T-helper 22 cell (primary cell): ENCODE data around the gene RGS3.

Experiments
- DNase-seq: peaks from one replicate; pipeline ENCODE4 v3.0.0-alpha.2; 2020; ENCODE audit warnings: low read depth

The RGS3 gene

GRCh38 chr9:113618836-113619490, 155.4 kb downstream of the RGS3 start:
- DNase-seq: no peak

DNA sequence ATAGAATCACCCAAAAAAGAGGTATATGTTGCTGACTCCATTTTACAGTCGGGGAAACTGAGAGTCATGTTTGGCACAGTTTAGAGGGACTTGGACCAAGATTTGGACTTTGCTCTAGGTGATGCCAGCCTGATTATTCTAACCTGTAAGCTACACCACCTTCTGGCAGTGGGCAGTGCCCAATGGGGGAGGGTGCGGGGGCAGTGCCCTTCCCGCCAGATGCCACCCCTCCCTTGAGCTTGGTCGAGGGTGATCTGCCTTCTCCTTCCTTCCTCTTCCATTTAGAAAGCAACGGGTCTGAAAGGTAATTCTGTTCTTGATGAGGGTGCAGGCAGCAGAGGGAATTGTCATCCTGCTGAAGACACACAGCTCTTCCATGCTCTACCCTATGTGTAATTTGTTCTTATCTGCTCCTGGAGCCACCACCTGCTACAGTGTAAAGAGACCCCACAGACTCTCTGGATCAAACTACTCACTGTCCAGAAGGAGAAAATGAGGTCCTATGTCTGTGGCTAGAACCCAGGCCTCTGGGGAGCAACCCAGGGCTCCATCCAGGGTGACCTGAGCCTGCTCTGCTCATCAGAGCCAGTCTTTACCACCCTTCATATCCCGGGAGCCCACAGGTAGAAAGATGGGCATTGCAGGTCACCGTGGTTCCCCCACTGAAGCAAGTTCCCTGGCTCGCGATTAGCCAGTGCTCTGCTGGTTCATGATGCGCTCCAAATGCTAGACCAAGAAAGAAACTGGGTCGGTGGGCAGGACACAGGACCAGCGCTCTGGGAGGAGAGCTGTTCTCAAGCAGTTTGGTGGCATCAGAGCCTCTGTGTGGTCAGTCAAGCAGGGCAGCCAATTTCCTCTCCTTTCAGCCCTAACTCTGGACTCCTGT, 156.2 kb downstream of the RGS3 start:
- DNase-seq: no peak

GRCh38 chr9:113620377-113621161, 157.0 kb downstream of the RGS3 start:
- no peak for DNase-seq

DNA sequence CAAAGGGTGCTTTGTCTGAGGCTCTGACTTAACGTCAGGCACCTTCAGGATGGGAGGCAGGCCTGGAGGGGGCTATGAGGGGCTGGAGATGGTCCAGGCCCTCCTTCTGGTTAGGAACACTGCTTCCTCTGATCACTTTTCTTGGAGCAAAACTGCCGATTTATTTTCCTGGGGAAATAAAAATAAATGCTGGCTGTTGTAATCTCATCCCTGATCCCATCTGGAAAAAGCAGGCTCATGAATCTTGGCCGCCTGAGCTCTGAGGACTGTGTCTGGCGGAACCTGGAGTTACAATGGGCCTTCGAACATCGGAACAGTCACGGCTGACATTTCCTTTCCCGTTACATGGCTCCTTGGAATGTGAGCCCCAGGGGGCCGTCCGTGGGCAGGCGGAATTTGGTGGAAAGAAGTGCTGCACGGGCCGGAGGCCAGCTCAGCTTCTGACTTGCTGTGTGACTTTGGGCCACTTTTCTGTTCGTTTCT, 157.8 kb downstream of the RGS3 start:
- no peak for DNase-seq

DNA sequence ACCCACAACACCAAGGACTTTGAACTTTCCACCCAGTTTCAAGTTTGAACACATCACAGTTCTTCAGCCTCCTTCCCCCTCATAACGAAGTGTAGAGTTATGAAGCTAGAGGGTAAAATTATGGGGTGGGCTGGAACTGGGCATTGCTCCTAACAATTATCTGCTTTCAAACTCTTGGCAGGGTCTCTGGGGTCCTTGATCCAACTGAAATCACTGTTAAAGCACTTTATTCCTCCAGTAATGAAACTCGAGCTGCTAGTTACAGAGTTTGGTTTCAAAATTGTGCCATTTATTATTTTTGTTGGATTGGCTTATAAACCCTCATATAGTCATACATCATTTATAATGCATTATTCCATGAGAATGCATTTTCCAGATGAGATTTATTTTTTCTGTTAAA, 158.5 kb downstream of the RGS3 start:
- no peak for DNase-seq

DNA sequence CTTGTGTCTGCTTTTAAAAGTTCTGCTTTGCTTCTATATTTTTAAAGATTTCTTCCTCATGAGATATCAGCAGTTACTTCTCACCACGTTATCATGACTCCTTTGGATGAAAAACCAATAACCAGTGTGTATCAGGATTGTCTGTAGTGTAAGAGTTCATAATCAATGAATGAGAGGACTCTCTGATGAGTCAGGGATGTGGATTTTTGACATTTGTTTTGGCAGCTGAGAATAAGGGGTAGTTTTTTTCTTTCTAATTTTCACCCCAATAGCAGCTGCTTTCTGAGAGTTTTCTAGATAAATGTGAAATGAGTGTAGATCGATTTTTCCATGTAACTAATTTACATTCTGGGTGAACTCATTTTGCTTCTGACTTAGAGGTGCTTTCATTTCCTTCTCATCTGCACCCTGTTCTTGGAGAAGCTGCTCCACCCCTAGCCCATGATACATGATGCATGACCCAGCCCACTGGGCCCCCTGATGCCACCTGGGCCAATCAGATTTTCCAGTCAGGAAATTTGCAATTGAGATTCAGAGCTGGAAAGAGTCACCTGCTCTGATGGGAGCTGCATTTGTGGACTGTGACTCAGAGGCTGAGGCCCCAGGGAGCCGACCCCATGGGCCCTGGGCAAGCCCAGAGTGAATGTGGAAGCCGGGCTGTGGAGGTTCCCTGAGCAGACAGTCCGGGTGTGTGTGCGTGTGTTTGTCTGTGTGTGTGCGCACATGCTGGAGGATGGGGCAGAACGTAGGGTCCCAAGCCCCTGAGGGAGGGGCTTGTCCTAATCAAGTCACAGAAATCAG, 159.3 kb downstream of the RGS3 start:
- no peak for DNase-seq

GRCh38 chr9:113623851-113624485, 160.4 kb downstream of the RGS3 start:
- no peak for DNase-seq

GRCh38 chr9:113624721-113625120, 161.2 kb downstream of the RGS3 start:
- DNase-seq: no peak

DNA sequence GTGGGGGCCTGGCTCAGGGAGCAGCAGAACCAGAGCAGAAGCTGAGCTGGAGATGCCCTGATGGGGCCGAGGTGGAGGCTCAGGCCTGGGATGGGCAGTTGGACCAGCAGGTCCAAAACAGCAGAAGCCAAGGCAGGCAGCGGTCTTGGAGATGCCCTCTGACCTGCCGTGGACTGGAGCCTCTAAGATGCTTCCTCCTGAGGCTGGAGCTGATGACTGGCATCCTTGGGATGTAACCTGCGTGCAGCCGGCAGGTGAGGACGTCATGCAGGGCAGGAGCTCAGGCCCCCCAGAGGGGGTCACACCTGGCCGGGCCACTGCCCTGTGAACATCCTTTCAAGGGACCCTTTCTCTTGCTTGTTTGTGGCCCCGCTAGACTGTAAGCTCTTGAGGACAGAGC, 162.0 kb downstream of the RGS3 start:
- DNase-seq: no peak

- no peak for DNase-seq
These were observed 163.4 kb downstream of the RGS3 start for GRCh38 chr9:113626735-113627495.

- no peak for DNase-seq
These were observed 165.1 kb downstream of the RGS3 start for GRCh38 chr9:113628621-113629020.

DNA sequence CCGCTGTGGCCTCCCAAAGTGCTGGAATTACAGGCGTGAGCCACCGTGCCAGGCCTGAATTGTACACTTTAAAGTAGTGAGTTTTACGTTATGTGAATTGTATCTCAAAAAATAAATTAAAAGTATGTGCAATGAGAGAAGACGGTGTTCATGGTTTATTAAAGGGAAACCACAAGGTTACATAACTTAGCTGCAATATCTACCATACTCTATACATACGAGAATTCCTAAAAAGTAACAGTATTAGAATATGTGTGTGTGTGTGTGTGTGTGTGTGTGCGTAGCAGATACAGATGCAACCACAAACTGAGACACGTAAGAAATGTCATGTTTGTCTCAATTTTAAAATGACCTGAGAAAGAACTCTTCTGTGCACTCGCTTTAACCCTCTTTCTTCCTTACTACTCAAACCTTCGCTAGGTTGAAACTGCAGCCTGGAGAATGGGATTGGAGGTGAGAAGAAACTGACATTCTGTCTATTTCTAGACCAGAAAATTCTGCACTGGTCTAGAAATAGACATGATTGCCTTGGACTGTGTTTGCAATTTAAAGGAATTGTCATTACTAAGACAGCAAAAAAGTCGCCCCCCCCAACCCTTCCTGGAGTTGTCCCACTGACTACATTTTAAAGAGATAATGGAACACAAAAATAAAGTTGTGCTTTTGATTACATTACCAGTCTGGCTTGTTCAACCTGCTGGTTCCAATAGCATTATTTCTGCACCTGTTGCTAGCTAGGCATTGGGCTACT, 167.0 kb downstream of the RGS3 start:
- no peak for DNase-seq

- DNase-seq: no peak
These were observed 167.7 kb downstream of the RGS3 start for GRCh38 chr9:113631137-113631765.

- no peak for DNase-seq
These were observed 168.5 kb downstream of the RGS3 start for GRCh38 chr9:113631871-113632665.

DNA sequence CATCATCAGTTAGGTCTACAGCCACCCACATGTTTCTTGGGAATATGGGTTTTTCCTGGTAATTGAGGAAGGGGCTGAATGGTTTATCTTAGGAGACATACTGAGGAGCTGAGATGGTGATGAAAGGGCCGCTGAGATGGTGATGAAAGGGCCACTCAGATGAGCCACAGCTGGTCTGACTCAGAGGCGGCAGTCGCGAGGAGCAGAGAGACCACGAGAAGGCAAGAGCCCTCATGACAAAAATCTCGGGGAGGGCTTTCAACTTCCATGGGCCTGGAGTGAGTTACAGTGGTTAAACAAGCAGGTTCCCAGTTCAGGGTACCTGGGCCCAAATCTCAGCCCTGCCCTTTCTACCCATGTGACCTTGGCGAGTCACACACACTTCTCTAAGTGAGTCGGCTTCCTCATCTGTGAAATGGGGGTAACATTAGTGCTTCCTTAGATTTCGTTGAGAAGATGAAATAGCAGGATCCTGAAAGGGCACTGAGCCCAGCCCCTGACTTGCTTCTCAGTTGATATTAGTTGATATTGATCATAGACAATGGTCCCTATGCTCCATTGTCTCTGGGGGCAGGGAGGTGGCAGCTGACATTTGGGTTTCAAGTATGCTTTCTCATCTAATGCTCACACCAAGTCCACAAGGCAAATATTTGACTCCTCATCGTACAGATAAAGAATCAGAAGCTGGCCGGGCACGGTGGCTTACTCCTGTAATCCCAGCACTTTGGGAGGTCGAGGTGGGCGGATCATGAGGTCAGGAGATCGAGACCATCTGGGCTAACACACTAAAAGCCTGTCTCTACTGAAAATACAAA, 169.5 kb downstream of the RGS3 start:
- no peak for DNase-seq

GRCh38 chr9:113633782-113634595, 170.5 kb downstream of the RGS3 start:
- no peak for DNase-seq
